Thymus (tissue), 11 donors: Measurements from ENCODE around the gene WWP2. TPM values are rescaled to one million over a fixed set of nuclear protein-coding genes. Genes with fewer than 3 reads are reported as not detected.

Experiments
- DNase-seq, 9 donors: peaks; one replicate each; pipeline ENCODE4 v3.0.0-alpha.2; 2013; ENCODE audit warnings: low spot score in 9 of 9, low read depth in 6 of 9, missing footprints in 1 of 9
- H3K27ac ChIP-seq, 2 donors: one replicate each; pipeline ENCODE4 v1.5.1; 2013; ENCODE audit warnings: control low read depth in 1 of 2, low read depth in 1 of 2, low read length in 1 of 2, mild to moderate bottlenecking in 1 of 2, moderate library complexity in 1 of 2
- H3K27me3 ChIP-seq, 2 donors: one replicate each; pipeline ENCODE4 v1.5.1; 2013; ENCODE audit warnings: low read length in 1 of 2; ENCODE audit not compliant: control insufficient read depth in 2 of 2, insufficient read depth in 1 of 2
- H3K36me3 ChIP-seq, 2 donors: one replicate each; pipeline ENCODE4 v1.5.1; 2013; ENCODE audit warnings: low read length in 1 of 2, mild to moderate bottlenecking in 1 of 2, moderate library complexity in 1 of 2; ENCODE audit not compliant: control insufficient read depth in 2 of 2, insufficient read depth in 2 of 2
- H3K4me1 ChIP-seq, 2 donors: one replicate each; pipeline ENCODE4 v1.5.1; 2013; ENCODE audit warnings: low read length in 2 of 2; ENCODE audit not compliant: control insufficient read depth in 2 of 2, insufficient read depth in 2 of 2
- H3K4me3 ChIP-seq, 2 donors: one replicate each; pipeline ENCODE4 v1.5.1; 2013; ENCODE audit warnings: low read length in 2 of 2, control low read depth in 1 of 2, mild to moderate bottlenecking in 1 of 2
- H3K9me3 ChIP-seq, 2 donors: one replicate each; pipeline ENCODE4 v1.5.1; 2013; ENCODE audit warnings: low read length in 1 of 2, mild to moderate bottlenecking in 1 of 2; ENCODE audit not compliant: control insufficient read depth in 2 of 2, insufficient read depth in 1 of 2
- WGBS: extraction: QIAGEN DNeasy Blood & Tissue Kit; methylation state at CpG from one replicate; pipeline ENCODE4 v1.1.7; 2013; 5-methylcytosine and 5-hydroxymethylcytosine counted together
- polyA plus RNA-seq: library from polyadenylated mRNA; stranded (reverse); fragments of 200-250 nt; gene quantifications from one replicate; pipeline ENCODE4 v1.2.3, GENCODE V29; 2013
- total RNA-seq: library from RNA; stranded (reverse); fragments of 120-200 nt; gene quantifications from one replicate; pipeline ENCODE4 v1.2.4, GENCODE V29; 2013
- donor health status: healthy.

The WWP2 gene
- total and polyA plus RNA-seq, 2 donors: 13.5 to 21.1 TPM

- Histone ChIP-seq H3K4me1 (no peaks in the 10 kb centered on the region), H3K36me3 (peaks cover 26 to 33% of the 10 kb centered on the region in 2 donors), H3K27me3 (no peaks in the 10 kb centered on the region), H3K27ac (no peak overlapping the region), H3K9me3 (no peaks in the 10 kb centered on the region), H3K4me3 (no peak overlapping the region)
- no peak for DNase-seq
- WGBS: 97% methylated on average over 8 of the region's 8 CpGs
These were observed 164.1 kb downstream of the WWP2 start for GRCh38 chr16:69926241-69926640.

- no peaks in the 10 kb centered on the region for H3K4me1 ChIP-seq
- H3K4me3 ChIP-seq: no peak overlapping the region
- peaks cover 32 to 42% of the 10 kb centered on the region in 2 donors for H3K36me3 ChIP-seq
- H3K27ac ChIP-seq: no peak overlapping the region
- no peaks in the 10 kb centered on the region for H3K9me3 ChIP-seq
- 92% methylated on average over 17 of the region's 17 CpGs for WGBS
- no peak for DNase-seq
- no peaks in the 10 kb centered on the region for H3K27me3 ChIP-seq
These were observed 165.1 kb downstream of the WWP2 start for GRCh38 chr16:69927056-69927757.

GRCh38 chr16:69928856-69929400, 166.8 kb downstream of the WWP2 start:
- 91% methylated on average over 10 of the region's 10 CpGs for WGBS
- no peak overlapping the region for H3K27ac ChIP-seq

GRCh38 chr16:69929480-69929879, 167.3 kb downstream of the WWP2 start:
- WGBS: 92% methylated on average over 9 of the region's 9 CpGs
- Histone ChIP-seq H3K36me3 (peaks cover 48 to 65% of the 10 kb centered on the region in 2 donors), H3K27ac (no peak overlapping the region), H3K9me3 (no peaks in the 10 kb centered on the region), H3K4me3 (no peak overlapping the region), H3K4me1 (no peaks in the 10 kb centered on the region), H3K27me3 (no peaks in the 10 kb centered on the region)
- DNase-seq: no peak

More at GRCh38 chr16:69928856-69929400, 166.8 kb downstream of the WWP2 start:
- peaks cover 42 to 59% of the 10 kb centered on the region in 2 donors for H3K36me3 ChIP-seq
- no peaks in the 10 kb centered on the region for H3K9me3 ChIP-seq
- no peaks in the 10 kb centered on the region for H3K4me1 ChIP-seq
- H3K4me3 ChIP-seq: no peak overlapping the region
- no peaks in the 10 kb centered on the region for H3K27me3 ChIP-seq
- DNase-seq: no peak

GRCh38 chr16:69930117-69930776, 168.1 kb downstream of the WWP2 start:
- H3K4me3 ChIP-seq: no peak overlapping the region
- no peaks in the 10 kb centered on the region for H3K4me1 ChIP-seq
- no peaks in the 10 kb centered on the region for H3K27me3 ChIP-seq
- 87% methylated on average over 12 of the region's 12 CpGs for WGBS
- H3K9me3 ChIP-seq: no peaks in the 10 kb centered on the region
- H3K27ac ChIP-seq: no peak overlapping the region
- peak in 8 of 9 donors; percentile 7 to 59 (median 25) for DNase-seq
- peaks cover 50 to 68% of the 10 kb centered on the region in 2 donors for H3K36me3 ChIP-seq

GRCh38 chr16:69931631-69932030, 169.5 kb downstream of the WWP2 start:
- Histone ChIP-seq H3K36me3 (peaks cover 56 to 78% of the 10 kb centered on the region in 2 donors), H3K4me1 (no peaks in the 10 kb centered on the region), H3K27me3 (no peaks in the 10 kb centered on the region), H3K9me3 (no peaks in the 10 kb centered on the region), H3K27ac (no peak overlapping the region), H3K4me3 (no peak overlapping the region)
- 98% methylated on average over 13 of the region's 13 CpGs for WGBS
- DNase-seq: no peak

- Histone ChIP-seq H3K4me1 (no peaks in the 10 kb centered on the region), H3K9me3 (no peaks in the 10 kb centered on the region), H3K36me3 (peaks cover 60 to 81% of the 10 kb centered on the region in 2 donors), H3K27ac (no peak overlapping the region), H3K27me3 (no peaks in the 10 kb centered on the region), H3K4me3 (no peak overlapping the region)
- WGBS: 87% methylated on average over 9 of the region's 9 CpGs
- no peak for DNase-seq
These were observed 170.1 kb downstream of the WWP2 start for GRCh38 chr16:69932228-69932627.

GRCh38 chr16:69932691-69933392, 170.7 kb downstream of the WWP2 start:
- Histone ChIP-seq H3K9me3 (no peaks in the 10 kb centered on the region), H3K27ac (no peak overlapping the region), H3K27me3 (no peaks in the 10 kb centered on the region), H3K4me3 (no peak overlapping the region), H3K4me1 (no peaks in the 10 kb centered on the region), H3K36me3 (peaks cover 66 to 81% of the 10 kb centered on the region in 2 donors)
- 91% methylated on average over 27 of the region's 27 CpGs for WGBS
- DNase-seq: no peak

- H3K4me3 ChIP-seq: no peak overlapping the region
- H3K27ac ChIP-seq: no peak overlapping the region
- WGBS: 88% methylated on average over 10 of the region's 10 CpGs
- no peaks in the 10 kb centered on the region for H3K27me3 ChIP-seq
- H3K4me1 ChIP-seq: no peaks in the 10 kb centered on the region
- H3K9me3 ChIP-seq: no peaks in the 10 kb centered on the region
- peaks cover 77 to 90% of the 10 kb centered on the region in 2 donors for H3K36me3 ChIP-seq
- no peak for DNase-seq
These were observed 171.9 kb downstream of the WWP2 start for GRCh38 chr16:69934044-69934443.
